Measurements from ENCODE around the gene PLIN5.
"Not testable (repeated sequence)": the region's sequence is repeated elsewhere in the genome, so short reads cannot be mapped to it uniquely, and the experiment has no call there.

Gene PLIN5

DNA sequence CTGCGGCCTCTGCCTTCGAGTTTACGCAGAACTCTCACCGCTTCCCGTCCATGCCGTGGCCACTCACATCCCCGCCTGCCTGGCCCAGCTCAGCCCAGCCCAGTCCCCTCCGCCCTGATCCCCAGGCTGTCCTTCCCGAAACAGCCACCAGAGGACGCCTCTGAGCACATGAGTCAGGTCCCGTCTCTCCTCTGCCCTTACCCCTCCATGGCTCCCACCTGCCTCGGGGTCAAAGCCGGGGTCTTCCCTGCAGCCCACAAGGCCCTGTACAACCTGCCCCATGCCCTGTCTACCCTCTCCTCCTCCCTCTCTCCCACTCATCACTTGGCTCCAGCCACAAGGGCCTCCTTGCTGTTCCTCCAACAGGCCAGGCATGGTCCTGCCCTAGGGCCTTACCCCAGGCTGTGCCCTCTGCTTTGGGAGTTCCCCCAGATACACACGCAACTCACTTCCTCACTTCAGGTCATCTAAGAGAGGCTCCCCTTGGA, 32.6 kb upstream of the PLIN5 start:
- DNase-seq = peak; percentile 76

DNA sequence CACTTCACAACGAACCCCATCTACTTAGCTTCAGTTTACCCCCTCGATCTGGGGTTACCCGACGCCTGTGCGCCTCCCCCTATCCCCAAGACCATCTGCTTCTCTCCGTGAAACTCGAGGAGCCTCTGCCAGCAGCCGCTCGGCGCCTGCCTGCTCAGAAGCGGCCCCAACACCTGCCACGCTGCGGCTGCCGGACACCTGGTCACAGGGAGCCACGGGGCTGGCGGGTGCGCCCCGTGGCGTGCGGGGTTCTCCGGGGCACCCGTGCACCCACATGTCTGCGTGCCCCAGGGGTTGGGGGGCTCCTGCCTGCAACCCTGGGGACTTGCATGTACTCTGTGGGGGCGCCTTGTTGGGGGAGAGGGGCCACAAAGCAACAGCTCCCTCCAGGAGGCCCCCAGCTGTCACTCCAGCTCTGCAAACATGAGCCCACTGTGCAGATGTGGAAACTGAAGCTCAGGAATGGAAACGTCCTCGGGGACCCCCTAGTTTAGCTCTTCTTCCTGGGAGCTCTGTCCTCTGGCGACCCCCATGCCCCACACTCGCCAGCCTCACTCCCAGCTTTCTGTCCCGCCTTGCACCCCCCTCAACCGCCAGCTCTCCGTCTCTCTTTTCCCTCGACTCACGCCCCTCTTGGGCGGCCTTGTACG, 31.5 kb upstream of the PLIN5 start:
- no peak for DNase-seq

DNA sequence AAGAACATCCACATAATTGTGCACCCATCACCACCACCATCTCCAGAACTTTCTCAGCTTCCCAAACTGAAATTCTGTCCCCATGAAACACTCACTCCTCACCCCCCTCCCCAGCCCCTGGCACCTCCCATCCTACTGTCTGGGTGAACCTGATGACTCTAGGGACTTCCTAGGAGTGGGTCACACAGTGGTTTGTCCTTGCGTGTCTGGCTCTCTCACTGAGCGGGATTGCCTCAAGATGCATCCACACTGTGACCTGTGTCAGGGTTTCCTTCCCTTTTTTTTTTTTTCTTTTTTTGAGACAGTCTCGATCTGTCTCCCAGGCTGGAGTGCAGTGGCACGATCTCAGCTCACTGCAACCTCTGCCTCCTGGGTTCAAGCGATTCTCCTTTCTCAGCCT, 28.5 kb upstream of the PLIN5 start:
- not testable (repeated sequence) for DNase-seq

DNA sequence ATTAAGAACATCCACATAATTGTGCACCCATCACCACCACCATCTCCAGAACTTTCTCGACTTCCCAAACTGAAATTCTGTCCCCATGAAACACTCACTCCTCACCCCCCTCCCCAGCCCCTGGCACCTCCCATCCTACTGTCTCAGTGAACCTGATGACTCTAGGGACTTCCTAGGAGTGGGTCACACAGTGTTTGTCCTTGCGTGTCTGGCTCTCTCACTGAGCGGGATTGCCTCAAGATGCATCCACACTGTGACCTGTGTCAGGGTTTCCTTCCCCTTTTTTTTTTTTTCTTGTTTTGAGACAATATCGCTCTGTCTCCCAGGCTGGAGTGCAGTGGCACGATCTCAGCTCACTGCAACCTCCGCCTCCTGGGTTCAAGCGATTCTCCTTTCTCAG, 27.1 kb upstream of the PLIN5 start:
- DNase-seq = not testable (repeated sequence)

DNA sequence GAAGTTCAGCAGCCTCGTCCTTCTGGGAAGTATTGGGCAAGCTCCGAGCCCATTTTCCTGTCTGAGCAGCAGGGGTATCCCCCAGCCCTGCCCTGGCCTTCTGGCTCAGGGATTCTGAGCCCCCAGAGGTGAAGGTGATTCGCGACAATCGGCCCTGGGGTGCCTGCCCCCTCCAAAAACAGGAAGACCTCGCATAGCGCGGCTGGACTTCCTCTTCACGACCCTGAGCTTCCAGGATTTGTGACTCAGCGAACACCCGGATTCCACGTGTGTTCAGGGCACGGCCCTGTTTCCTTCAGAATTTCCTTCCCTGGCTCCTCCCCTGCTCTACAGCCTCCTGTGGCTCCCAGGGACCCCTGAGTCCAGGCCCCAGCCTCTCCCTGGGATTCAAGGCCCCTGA, 24.5 kb upstream of the PLIN5 start, which contains the start of gene SEMA6B:
SEMA6B (minus strand) TSS at position 116 of the 400 bp plus-strand sequence. CDS start 1,227 bp downstream, outside the sequence.
- DNase-seq = no peak

DNA sequence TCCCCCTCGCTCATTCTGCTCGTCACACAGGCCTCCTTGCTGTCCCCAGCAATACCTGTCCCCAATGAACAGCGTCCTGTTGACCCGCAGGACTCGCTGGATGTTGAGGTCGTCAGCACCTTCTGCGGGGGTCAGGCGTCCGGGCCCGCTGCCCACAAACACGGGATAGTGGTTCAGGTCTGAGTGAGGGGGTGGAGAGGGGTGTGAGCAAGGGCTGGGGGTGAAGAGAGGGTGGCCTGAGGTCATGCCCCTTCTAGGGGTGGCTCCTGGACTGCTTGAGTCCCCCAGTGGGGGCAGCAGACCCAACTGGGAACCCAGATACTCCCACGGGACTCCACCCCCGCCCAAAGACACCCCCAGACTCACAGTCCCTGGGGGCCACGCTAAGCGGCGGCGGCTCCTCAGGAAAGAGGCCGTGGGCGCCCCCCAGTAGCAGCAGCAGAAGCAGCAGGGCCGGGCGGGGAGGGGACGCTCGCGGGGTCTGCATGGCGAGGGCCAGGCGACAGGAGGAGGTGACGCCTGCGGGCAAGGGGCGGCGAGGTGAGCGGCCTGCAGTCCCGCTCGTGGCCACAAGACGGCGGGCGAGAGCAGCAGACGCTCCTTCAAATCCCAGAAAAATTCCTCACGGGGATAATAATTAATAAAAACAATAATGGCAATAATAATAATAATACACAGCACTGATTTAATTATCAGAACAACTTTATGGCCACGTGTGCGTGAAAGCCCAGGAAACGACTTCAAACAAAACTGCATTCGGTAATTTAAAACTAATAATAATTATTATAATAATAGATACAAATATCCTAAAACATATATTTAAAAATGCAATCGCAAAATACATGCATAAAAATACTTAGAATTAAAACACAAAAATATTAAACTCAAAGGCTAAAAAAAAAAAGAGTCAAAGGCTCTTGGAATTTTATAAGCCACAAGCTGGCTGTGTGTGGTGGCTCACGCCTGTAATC, 23.2 kb upstream of the PLIN5 start:
- DNase-seq = peak; percentile 67

DNA sequence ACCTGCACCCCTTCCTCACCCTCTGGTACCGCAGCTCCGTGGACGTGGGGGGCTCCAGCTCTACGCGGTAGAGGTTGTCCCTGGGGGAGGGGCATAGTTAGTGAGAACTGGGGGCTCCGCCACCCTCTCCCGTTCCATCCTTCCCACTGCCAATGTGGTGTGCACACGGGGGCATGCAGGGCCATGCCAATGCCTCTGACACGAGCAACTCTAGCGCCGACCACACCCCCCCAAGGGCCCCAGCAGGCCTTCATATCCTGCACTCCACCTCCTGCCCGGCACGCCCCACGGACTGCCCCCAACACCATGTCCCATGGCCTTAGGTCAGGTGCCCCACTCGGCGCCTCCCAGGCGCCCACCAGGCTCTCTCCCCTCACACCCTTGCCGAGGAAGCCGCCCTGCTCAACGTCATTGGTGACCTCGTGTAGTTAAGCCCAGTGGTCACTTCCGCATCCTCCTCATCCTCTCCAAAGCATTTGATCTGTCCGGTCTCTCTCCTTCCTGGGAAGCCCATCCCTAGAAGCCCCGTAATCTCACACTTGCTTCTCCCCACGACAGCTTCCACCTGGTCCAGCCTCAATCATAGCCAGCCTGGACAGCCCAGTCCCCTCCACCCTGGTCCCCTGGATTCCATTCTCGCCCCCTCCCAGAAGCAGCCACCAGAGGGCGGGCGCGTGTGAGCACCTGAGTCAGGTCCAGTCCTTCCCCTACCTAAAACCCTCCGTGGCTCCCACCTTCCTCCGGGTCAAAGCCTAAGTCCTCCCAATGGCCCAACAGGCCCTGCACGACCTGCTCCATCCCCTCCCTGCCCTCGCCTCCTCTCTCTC, 22.3 kb upstream of the PLIN5 start:
- DNase-seq = no peak

DNA sequence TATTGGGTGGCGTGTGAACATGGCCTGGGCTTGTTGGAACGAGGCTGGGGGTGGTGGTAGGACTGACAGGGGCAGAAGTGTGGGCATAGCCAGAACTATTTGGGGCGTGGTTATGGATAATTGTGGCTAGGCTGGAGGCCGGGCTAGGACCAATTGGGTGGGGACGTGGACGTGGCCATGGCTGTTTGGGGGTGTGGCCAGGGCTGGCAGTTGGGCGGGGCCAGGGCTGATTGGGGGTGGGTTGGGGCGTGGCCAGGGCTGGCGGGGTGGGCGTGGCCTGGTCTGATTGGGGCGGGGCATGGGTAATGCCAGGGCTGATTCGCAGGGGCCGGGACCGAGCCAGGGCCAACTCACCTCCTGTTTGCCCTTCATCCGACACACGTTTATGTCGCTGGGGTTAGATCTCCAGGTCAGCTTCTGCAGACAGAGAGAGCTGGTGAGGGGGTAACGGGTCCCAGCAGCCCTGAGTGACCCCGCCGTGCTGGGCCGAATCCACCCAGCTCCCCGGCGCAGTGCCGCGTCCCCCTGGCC, 21.6 kb upstream of the PLIN5 start:
- DNase-seq = no peak

DNA sequence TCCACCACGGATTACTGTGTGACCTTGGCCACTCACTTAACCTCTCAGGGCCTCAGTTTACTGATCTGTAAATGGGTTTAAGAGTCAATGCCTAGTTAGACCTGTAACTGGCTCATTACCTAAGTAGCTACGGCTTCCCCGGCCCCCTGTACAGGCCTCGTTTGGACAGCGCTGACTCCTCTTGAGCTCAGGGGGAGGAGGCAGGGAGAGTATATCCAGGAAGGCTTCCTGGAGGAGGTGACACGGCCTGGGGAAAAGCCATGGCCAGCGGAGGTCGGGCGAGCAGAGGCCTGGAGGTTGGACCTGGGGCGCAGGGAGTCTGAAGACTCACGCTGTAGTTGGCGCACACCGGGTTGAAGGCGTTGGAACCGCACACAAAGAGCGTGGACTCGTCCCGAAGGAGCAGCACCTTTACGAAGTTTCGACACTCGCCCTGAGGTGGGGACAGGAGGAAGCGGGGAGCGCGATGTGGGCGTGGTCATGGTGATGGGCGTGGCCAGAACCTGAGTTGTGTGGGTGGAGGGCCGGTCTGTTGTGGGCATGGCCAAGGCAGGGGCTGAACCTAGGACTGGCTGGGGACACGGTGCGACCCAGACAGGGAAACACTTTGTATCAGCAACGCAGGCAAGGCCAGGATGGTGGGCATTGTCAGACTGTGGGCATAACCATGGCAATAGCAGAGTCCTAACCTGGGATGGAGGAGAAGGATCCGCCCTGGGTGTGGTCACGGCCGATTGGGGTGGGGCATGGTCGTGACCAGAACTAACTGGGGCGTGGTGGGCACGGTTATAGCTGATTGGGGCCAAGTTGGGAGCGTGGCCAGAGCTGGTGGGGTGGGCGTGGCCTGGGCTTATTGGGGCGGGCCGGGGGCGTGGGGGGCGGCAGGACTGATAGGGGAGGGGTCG, 20.9 kb upstream of the PLIN5 start:
- no peak for DNase-seq

DNA sequence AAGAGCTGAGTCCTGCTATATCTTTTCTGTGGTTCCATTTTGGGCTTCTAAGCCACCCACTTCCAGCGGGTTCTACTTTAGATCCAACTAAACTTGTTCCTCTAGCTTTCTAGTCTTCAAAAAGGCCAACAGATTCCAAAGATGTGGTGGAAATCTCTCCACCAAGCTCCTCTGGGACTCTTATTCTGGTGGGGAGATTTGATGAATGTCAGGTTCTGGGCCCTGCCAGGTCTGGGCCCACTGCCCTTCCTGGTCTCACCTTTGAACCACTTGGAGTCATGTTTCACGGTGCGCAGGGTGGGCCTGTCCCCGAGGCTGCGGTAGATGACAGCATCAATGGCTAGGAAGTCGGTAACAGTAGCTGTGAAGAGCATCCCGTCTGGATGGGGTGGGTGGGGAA, 19.7 kb upstream of the PLIN5 start:
- DNase-seq = no peak

DNA sequence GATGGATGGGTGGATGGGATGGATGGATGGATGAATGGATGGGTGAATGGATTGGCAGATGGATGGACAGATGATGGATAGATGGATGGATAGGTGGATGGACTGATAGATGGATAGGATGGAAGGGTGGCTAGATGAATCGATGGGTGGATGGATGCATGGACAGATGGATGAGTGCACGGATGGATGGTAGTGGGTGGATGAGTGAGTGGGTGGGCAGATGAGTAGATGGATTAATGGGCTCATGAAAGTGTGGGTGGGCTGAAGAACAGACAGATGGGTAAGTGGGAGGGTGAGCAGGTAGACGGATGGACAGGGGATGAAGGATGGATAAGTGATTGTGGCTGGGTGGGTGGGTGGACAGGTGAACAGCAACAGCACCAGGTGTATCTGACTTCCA, 18.8 kb upstream of the PLIN5 start:
- no peak for DNase-seq

DNA sequence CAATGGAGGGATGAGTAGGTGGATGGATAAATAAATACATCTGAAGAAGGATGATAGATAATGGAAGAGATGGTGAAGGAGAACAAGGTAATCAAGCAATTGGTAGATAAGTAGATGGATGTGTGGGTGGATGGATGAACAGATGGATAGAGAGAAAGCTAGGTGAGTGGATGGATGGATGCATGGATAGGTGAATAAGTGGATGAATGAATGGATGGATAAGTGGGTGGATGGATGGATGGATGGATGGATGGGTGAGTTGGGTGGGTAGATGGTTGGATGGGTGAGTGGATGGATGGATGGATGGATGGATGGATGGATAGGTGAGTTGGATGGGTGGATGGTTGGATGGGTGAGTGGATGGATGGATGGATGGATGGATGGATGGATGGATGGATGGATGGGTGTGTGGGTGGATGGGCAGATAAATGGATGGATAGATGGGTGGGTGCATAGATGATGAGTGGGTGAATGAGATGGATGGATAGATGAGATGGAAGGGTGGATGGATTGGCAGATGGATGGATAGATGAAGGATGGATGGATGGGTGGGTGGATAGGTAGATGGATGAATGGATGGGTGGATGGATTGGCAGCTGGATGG, 18.2 kb upstream of the PLIN5 start:
- DNase-seq = no peak

DNA sequence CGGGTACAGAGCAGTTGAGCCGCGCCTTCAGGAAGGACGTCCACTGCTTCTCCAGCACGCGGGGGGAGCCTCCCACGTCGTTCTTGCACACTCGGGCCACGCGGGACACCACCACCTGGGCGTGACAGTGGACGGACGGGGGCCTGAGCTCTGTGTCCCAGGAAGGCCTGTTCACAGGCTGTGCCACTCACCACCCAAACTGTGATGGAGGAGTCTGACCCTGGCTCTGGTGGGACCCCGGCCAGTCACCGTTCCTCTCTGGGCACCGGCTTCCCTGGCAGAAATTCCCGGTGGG, 17.4 kb upstream of the PLIN5 start:
- no peak for DNase-seq

DNA sequence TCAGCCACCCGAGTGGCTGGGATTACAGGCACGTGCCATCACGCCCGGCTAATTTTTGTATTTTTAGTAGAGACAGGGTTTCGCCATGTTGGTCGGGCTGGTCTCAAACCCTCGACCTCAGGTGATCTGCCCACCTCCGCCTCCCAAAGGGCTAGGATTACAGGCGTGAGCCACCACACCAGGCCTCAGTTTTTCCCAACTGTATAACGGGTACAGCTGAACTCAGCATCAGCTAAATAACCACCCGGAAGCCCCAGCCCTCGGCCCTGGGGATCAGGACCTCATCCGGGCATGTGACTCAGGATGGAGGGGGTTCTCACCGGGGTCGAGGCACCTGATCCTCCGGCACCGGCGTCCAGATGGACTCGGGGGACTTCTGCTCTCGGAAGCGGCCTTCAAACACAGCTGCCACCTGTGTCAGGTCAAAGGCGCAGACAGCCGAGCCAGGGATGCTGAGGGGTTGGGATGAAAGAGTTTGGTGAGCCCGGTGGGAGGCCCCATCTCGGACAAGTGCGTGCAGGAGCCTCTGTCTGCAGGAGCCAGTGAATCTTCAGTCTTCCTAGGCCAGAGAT, 15.5 kb upstream of the PLIN5 start:
- no peak for DNase-seq

DNA sequence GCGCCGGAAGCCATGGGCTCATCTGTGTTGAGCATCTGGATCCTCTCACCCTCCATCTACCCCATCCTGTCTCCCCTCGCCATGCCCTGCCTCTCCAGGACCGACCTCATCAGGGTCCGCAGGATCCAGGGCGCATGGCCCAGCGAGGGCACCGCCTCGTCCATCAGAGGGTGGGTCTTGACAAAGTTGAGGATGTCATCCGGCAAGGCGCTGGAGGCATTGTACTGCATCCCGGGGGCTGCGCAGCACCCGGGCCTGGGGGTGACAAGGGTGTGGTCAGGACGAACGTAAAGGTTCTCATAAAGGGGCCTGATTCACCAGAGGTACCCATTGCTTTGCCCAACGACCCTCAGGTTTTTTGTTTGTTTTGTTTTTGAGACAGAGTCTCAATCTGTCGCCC, 15.0 kb upstream of the PLIN5 start:
- no peak for DNase-seq

DNA sequence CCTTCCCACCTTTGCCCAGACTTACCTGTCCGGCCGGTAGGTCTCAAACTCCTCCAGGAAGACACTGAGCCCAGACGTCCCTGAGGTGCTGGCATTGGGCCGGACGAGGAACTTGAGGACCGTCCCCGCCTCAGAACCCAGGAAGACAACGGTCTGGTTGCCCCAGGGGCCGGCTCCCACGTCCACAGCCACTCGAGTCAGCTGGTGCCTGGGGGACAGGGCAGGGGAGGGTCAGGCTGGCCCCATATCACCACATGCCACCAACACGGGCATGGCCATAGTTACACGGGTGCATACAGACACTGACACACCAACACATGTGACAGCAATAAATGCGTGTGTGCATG, 13.2 kb upstream of the PLIN5 start:
- no peak for DNase-seq

DNA sequence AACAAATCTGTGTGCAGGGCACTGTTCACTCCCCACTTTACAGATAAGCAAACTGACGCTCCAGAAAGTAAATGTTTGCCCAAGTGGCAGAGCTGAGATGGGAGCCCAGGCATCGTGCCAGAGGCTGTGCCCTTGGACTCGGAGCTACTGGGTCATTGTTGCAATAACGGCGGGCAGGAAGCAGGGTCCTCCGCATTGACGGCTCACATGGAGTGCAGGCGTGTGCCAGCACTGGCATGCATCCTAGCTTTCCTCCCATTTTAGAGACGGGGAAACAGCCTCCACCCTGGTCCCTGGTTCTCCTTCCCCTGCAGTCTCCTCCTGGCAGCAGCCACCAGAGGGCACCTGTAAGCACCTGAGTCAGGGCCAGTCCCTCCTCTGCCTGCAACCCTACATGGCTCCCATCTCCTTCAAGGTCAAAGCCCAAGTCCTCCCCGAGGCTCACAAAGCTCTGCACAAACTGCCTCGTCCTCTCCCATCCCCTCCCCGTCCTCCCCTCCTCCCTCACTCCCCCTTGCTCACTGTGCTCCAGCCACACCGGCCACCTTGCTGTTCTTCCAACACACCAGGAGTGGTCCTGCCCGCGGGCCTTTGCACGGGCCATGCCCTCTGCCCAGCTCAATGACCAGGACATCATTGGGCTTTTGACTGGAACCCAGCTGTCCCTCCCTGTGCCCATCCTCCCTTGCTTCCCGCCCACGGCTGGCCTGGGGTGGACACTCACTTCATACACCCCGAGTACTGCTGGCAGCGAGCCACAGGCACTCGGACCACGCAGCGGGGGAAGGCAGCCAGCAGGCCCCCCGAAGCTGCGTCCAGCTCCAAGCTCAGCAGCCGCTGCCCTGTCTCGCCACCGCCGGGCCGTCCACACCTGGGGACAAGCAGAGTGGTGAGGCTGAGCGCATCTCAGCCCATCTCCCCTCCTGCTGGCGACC, 12.5 kb upstream of the PLIN5 start:
- DNase-seq = no peak

DNA sequence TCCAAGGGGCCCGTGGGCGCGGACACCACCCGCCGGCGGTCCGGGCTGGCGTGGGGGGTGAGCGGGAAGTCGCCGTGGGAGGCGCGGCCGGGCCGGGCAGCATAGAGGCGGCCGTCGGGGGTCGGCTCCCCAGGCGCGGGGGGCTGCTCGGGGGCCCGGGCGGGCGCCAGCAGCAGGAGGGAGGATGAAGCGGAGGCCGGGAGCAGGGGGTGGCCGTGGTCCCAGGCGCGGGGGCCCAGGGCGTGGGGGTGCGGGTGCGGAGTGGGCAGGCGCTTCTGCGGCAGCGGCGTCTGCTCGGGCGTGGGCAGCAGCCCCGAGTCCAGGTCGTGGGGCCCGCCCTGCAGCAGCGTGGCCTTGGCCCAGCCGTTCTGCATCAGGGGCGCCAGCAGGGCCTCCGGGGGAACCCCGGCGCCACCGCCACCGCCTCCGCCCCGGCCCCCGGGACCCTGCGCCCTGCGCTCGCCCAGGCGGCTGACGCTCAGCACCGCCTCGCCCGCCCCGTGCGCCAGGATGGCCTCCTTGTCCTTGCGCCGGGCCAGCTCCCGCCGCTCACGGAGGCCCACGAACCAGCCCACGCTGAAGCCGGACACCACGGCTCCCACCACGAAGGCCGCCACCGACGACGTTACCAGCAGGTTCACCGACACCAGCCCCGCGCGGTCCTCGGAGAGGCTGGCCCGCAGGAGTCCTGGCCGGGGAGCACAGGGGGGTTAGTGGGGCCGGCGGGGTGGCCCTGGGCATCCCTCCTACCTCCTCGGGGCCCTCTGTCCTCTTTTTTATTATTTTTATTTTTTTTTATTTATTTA, 9.0 kb upstream of the PLIN5 start:
- DNase-seq = no peak

Data from eye (tissue), 1 donor.